ENCODE measurements around the gene IL17F.

DNA sequence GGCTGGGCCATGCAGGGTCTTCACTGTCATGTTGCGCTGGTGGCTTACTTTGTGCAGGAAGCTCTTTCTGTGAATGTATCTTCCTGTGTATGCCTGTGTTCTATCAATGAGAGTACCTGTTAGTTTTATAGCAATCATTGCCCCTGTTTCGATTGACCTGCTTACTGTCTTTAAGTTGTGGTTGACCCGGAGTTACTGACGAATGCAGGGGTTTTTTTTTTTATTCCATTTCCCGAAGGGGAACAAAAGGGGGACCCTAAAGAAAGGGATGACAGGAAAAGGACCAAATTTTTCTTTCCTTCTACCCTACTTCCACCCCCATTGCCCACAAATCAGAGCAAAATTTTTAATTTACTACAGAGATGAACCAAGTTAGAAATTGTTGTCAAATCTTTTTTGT lies at the start of gene IL17F:
- TF ChIP-seq POLR2AphosphoS5 (IDR thresholded peaks at IDR 0.05; ENCODE audit: borderline replicate concordance, low read depth, low read length) (no peak), EZH2 (IDR thresholded peaks at IDR 0.05) (no peak), FOXP2 (optimal IDR thresholded peaks at IDR 0.05; ENCODE audit: control extremely low read depth, extremely low read length, insufficient read depth) (no peak)

All from SK-N-MC (cell line).